ENCODE results near the gene SMIM32. TPM values are rescaled to one million over a fixed set of nuclear protein-coding genes. Genes with fewer than 3 reads are reported as not detected.

SMIM32 gene
- total RNA-seq, 2 experiments from 2014 or later = not detected

DNA sequence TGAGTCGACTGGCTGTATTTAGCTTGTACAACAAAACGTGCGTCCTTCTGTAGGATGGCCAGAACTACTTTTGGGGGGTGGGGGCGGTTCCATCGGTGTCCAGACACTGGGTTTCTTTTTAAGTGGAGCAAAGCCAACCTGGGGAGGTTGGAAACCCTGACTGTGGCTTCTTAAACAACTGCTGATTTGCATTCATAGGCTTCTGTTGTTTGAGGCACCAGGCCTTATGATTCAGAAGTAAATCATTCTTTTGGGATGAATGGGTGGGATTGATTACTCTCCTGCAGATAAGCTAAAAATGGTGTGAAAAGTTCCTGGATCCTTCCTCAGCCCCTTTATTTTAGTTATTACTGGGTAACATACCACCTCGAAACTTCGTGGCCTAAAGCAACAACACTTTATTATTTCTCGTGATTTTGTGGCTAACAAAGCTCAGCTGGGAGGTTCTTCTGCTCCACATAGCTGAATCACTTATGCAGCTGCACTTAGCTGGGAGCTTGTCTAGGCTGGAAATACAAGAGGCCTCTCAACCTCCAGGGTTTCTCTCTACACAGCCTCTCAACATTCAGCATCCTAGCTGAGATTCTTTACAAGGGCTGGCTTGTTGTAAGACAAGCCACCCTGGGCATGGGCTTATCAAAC lies 12.2 kb upstream of the SMIM32 start:
- H3K4me3 Mint-ChIP-seq = no peak overlapping the region
- TF ChIP-seq, protein P1, sequence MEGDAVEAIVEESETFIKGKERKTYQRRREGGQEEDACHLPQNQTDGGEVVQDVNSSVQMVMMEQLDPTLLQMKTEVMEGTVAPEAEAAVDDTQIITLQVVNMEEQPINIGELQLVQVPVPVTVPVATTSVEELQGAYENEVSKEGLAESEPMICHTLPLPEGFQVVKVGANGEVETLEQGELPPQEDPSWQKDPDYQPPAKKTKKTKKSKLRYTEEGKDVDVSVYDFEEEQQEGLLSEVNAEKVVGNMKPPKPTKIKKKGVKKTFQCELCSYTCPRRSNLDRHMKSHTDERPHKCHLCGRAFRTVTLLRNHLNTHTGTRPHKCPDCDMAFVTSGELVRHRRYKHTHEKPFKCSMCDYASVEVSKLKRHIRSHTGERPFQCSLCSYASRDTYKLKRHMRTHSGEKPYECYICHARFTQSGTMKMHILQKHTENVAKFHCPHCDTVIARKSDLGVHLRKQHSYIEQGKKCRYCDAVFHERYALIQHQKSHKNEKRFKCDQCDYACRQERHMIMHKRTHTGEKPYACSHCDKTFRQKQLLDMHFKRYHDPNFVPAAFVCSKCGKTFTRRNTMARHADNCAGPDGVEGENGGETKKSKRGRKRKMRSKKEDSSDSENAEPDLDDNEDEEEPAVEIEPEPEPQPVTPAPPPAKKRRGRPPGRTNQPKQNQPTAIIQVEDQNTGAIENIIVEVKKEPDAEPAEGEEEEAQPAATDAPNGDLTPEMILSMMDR (IDR thresholded peaks at IDR 0.05) = no peak
- H3K9me3 Mint-ChIP-seq = no peaks in the 10 kb centered on the region
- Histone ChIP-seq H3K4me1 (ENCODE audit: insufficient read depth, low read length) (no peaks in the 10 kb centered on the region), H3K36me3 (ENCODE audit: insufficient read depth, low read length) (no peaks in the 10 kb centered on the region), H3K27ac (ENCODE audit: low read depth in 1 of 2, low read length in 2 of 2) (no peak overlapping the region), H3K9me3 (ENCODE audit: control insufficient read depth in 1 of 2, insufficient read depth in 1 of 2, low read length in 2 of 2) (no peaks in the 10 kb centered on the region), H3K4me3 (ENCODE audit: low read length) (no peak overlapping the region), H3K27me3 (ENCODE audit: control insufficient read depth in 1 of 2, insufficient read depth in 2 of 2, low read length in 2 of 2) (peaks cover 0 to 5% of the 10 kb centered on the region in 2 experiments)
- peaks cover 23% of the 10 kb centered on the region for H3K27me3 Mint-ChIP-seq
- ChIA-PET POLR2A (no interaction called here), CTCF (no interaction called here)
- H3K36me3 Mint-ChIP-seq (ENCODE audit: low read depth) = no peaks in the 10 kb centered on the region
- intact Hi-C loops (cut with DNase I, micrococcal nuclease) = no loop called here
- no peak for DNase-seq
- H3K4me1 Mint-ChIP-seq (ENCODE audit: low read depth) = no peaks in the 10 kb centered on the region
- no peak for ATAC-seq (ENCODE audit: poor library complexity)
- H3K27ac Mint-ChIP-seq = no peak overlapping the region

DNA sequence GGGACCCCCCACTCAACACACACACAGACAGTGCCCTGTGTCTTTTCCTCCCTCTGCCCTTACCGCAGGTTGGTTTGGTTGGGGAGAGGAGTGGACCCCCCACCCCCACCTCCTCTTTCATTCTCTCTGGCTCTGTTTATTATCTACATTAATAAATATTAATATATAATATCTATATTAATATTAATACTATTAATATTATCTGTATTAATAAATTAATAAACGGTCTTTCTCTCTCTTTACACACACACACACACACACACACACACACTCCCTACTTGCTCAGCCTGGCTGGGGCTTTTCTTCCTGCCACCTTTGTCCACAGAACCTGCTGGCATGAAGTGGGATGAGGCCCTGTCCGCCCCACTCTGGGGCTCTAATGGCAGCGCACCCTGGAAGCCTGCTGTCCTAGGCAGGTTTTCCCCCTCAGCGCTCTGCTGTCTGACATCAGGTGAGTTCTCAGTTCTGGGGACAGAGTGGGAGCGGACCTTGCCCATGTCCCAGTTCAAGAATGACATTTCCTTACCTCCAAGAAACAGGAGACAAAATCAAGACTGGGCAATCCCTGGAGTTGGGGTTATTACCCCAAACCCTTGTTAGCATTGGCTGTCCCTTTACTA lies 10.5 kb upstream of the SMIM32 start:
- Histone ChIP-seq H3K27me3 (ENCODE audit: control insufficient read depth in 1 of 2, insufficient read depth in 2 of 2, low read length in 2 of 2) (peaks cover 0 to 13% of the 10 kb centered on the region in 2 experiments), H3K4me1 (ENCODE audit: insufficient read depth, low read length) (no peaks in the 10 kb centered on the region), H3K36me3 (ENCODE audit: insufficient read depth, low read length) (no peaks in the 10 kb centered on the region), H3K4me3 (ENCODE audit: low read length) (no peak overlapping the region), H3K27ac (ENCODE audit: low read depth in 1 of 2, low read length in 2 of 2) (no peak overlapping the region), H3K9me3 (ENCODE audit: control insufficient read depth in 1 of 2, insufficient read depth in 1 of 2, low read length in 2 of 2) (no peaks in the 10 kb centered on the region)
- Mint-ChIP-seq H3K4me1 (ENCODE audit: low read depth) (no peaks in the 10 kb centered on the region), H3K9me3 (no peaks in the 10 kb centered on the region), H3K4me3 (no peak overlapping the region), H3K36me3 (ENCODE audit: low read depth) (no peaks in the 10 kb centered on the region), H3K27ac (no peak overlapping the region), H3K27me3 (peaks cover 17% of the 10 kb centered on the region)
- DNase-seq = no peak
- CTCF ChIA-PET = no interaction called here
- POLR2A ChIA-PET = no interaction called here
- TF ChIP-seq, protein P1 (IDR thresholded peaks at IDR 0.05) = no peak
- no peak for ATAC-seq (ENCODE audit: poor library complexity)
- intact Hi-C loops (cut with DNase I, micrococcal nuclease) = no loop called here

DNA sequence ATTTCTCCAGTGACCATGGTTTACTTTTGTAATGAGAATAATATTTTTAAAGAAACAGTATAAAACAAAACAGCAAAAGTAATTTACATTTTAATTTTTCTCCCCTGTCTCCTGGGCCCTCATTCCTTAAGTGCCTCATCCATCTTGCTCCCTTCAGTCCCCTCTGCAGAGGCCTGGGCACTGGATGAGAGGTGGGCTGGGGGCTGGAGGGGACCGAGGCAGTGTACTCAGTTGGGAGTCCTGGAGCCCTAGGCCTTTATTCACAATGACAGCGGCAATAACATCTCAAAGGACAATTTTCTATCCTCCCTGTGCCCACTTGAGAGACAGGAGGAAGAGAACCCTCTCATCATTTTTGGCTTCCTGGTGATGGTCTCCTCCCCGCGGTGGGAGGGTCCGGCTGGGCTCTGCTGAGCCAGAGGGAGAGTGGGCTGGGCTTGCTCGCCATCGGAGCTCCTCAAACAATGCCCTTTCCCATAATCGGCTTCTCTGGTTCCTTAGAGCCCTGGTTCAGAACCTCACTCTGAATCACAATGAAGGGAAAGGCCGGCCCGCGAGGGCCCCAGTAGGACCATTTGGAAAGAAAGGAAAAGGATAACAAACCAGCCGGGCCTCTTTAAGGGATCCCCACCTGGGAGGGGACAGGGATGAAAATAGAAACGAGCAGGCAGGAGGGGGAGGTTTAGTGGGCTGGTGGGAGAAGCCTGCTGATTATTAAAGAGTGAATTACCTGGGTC lies 9.7 kb upstream of the SMIM32 start:
- H3K4me3 Mint-ChIP-seq = no peak overlapping the region
- TF ChIP-seq, protein P1 (IDR thresholded peaks at IDR 0.05) = no peak
- H3K4me3 ChIP-seq (ENCODE audit: low read length) = no peak overlapping the region
- DNase-seq (no peak), ATAC-seq (ENCODE audit: poor library complexity) (no peak)
- POLR2A ChIA-PET = no interaction called here
- peaks cover 23% of the 10 kb centered on the region for H3K27me3 Mint-ChIP-seq
- no peaks in the 10 kb centered on the region for H3K36me3 Mint-ChIP-seq (ENCODE audit: low read depth)
- H3K9me3 Mint-ChIP-seq = no peaks in the 10 kb centered on the region
- no peaks in the 10 kb centered on the region for H3K9me3 ChIP-seq (ENCODE audit: control insufficient read depth in 1 of 2, insufficient read depth in 1 of 2, low read length in 2 of 2)
- no peaks in the 10 kb centered on the region for H3K36me3 ChIP-seq (ENCODE audit: insufficient read depth, low read length)
- H3K4me1 Mint-ChIP-seq (ENCODE audit: low read depth) = no peaks in the 10 kb centered on the region
- peaks cover 0 to 14% of the 10 kb centered on the region in 2 experiments for H3K27me3 ChIP-seq (ENCODE audit: control insufficient read depth in 1 of 2, insufficient read depth in 2 of 2, low read length in 2 of 2)
- no peaks in the 10 kb centered on the region for H3K4me1 ChIP-seq (ENCODE audit: insufficient read depth, low read length)
- H3K27ac ChIP-seq (ENCODE audit: low read depth in 1 of 2, low read length in 2 of 2) = no peak overlapping the region
- no peak overlapping the region for H3K27ac Mint-ChIP-seq
- CTCF ChIA-PET = no interaction called here
- intact Hi-C loops (cut with DNase I, micrococcal nuclease) = no loop called here

Measured in CD4-positive, alpha-beta T cell (primary cell).